GM18861 (cell line): ENCODE data around the gene MVB12B.

Source experiments
- ATAC-seq: cut with Tn5 transposase; IDR thresholded peaks from one replicate; pipeline ENCODE4 v1.9.1; 2021; ENCODE audit not compliant: unreplicated experiment

MVB12B gene

DNA sequence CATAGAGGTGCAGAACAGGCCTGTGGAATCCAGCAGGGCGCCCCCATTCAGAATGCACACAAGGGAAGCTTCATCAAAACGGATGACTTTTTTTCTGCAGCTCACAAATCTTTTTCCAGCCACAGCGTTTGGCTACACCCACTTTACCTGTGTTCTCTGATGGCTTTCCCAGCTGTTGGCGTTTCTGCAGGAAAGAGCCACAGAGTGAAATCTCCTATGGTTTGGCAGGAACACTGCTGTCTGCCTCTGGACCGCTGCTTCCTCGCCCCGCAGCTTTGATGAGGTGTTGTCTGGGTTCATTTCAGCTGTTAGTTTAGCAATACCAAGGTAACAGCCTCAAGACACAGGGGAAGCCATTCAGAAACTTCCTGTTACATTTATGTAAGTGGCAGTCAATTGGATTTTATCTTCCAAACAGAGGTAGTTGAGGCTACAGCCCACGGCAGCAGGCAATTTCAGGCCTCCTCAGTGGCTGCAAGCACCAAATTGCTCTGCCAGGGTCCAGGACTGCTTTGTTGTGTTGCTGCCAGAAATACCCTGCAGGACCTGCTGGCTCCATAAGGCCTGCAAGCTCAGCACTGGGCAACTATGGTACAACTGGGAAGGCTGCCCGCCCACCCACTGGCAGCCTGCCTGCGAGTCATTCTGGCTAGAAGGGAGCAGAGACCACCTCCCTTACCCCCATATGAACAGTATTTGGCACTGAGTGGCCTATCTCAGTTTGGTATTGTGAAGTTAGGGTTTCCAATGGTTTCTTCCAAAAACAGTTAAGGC, 96.7 kb downstream of the MVB12B start:
- no peak for ATAC-seq

DNA sequence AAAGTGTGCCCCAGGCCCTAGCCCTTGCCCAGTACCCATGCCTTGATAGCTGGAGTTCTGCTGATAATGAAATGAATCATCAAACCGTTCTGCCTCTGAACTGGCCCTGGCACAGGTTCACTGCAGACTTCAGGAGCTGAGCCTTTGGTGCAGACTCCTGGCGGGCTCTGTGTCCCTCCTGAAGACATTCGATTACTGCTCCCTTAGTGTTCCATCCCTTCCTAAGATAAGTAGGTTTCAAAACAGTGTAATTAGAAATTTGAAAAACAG, 97.2 kb downstream of the MVB12B start:
- ATAC-seq, result no peak

DNA sequence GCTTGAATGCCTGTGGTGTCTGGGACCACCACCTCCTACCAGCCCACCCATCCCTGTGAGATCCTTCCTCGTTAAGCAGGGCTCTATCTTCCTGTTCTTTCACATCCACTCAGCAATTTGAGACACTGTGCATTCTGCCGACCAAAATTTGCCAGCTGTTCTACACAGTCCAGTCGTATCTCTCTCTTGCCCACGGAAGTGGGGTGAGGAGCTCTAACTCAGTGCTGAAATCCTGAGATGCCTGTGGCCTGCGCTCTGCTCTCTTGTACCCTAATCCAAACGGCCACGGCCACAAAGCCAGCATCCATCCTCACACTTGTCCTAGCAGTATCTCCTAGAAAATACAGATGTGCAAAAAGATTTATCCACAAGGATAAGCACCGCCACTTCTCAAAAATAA, 97.9 kb downstream of the MVB12B start:
- no peak for ATAC-seq

DNA sequence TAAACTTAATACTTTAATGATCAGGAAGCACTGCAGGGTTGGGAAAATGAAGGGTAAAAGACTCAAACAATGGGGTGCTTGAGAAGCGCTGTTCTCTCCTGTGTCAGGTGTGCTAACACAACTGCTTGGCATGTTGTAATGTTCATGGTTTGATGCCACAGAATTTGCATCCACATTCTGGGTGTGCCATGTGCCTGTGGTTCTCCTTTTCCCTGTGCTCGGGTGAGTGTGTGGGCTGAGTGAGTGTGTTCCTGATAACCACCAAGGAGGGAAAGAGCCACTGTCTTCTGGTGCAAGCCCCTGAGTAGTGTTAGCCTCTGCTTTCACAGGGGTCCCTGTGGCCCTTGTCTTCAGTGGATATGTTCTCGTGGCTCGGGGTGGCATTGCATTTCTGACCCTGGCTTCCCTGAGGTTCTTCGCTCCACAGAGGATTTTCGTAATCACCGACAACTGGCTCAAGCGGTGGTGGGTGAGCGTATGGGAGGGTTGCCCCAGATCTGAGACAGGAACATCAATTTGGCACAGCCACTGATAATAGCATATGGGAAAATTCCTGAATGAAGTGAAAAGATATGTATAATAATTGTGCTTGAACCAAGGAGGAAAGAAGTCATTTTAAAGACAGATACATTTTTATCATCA, 102.0 kb downstream of the MVB12B start:
- ATAC-seq, result no peak

DNA sequence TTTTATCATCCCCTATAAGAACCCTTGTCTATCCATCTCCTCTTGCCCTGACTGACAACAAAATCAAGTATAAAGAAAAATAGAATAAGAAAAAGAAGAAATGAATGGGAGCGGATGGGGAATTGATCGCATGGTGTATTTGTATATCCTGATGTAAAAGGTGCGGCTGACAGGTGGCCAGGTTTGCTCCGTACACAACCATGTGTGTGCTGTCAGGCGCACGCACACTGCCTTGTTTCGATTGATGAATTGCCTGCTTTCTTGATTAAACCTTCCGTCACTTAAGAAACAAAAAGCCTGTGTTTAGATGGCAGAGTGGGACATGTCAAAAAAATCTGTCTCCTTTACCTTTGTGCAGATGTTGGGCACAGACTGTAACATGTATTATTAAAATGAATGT, 102.6 kb downstream of the MVB12B start:
- ATAC-seq, result no peak

DNA sequence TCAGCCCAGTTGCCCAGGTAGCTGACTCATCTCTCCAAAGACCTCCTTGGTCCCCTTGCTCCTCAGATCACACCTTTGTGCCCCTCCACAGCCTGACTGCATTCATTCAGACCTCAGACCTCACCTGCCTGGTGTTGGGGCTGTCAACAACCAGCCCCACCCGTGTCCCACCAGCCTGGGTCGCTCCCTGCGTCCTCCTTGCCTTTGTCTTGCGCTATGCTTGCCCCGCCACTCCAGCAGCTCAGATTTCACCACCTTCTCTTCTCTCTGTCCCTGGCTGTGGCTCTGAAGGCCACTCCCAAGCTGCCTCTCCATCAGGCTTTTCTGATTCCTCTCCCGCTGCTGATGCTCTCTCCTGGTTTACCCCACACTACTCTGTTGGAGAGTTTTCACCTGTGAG, 103.5 kb downstream of the MVB12B start:
- no peak for ATAC-seq

DNA sequence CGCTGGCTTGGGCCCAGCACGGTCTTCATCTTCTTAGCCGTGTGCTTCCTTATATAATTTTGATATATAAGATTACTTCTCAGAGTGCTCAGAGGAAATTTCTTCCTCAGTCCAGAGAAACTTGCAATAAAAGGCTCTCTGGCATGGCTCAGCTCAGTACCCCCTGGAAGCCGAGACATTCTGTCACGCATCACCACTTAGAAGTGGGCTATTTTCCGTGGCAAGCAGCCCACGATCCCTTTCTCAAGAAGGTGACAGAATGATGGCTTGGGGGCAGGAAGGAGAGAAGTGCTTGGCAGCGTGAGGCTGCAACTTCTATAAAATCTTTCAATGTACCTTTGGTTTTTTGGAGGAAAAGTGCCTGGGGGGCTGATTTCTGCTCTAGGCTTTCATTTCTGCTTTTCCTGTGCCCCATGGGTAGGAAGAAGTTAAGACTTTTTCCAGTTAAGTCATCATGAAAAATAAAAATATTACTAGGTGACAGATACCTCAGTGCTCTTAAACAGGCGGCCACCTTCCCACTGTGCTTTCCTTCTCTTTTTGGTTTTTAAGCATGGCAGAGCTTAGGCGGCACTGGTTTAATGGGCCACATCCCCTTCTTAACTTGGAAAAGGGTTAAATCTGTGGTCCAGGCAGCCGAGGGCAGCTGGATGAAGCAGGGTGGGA, 104.6 kb downstream of the MVB12B start:
- ATAC-seq, result no peak

DNA sequence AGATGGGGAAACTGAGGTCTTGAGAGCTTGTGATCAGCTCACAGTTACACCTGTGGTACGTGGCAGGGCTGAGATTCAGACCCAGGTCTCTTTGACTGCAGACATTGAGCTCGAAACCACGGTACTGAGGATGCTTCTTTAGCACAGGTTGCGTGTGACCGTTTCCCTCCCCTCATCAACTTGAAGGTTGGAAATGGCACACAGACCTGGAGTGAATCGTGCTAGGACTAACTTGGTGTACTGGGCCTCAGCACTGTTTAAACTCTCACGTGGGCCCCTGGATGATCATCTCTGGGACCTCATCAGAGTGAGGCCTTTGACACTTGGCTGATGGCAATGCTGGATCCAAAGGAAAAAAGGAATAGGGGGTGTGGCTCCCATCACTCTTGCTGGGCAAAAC, 106.0 kb downstream of the MVB12B start:
- no peak for ATAC-seq

DNA sequence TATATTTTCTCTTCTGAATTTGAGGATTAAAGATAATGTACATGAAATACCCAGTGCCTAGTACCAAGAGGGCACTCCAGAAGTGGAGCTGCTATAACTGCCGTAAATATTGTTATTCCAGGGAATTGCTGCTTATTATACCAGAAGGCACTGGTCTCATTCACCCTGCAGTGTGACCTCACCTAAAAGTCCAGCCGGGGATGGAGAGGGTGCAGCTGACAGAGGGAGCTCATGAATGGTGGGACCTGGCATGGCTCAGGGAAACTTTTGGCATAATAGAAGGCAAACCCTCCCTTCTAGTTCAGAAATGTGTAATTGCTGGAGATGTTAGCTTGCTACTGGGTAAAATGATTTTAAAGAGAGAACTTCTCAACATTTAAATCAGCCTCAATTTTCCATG, 108.5 kb downstream of the MVB12B start:
- no peak for ATAC-seq

DNA sequence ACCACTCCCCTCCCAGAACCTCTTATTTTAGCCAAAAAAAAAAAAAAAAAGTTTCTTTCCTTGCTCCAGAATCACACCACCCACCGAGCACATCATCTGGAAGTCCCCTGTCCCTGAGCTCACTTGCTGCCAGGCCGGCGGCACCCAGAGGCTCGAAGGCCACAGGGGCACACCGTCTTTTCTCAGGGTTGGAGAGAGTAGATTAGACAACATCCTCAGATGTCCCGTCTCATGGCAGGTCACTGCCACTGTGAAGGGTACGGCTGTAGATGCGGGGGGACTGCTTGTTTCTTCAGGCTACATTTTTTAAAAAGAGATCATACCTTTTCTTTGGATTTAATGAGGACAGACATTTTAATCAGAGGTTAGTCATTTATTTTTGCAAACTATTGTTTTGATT, 109.0 kb downstream of the MVB12B start:
- no peak for ATAC-seq

DNA sequence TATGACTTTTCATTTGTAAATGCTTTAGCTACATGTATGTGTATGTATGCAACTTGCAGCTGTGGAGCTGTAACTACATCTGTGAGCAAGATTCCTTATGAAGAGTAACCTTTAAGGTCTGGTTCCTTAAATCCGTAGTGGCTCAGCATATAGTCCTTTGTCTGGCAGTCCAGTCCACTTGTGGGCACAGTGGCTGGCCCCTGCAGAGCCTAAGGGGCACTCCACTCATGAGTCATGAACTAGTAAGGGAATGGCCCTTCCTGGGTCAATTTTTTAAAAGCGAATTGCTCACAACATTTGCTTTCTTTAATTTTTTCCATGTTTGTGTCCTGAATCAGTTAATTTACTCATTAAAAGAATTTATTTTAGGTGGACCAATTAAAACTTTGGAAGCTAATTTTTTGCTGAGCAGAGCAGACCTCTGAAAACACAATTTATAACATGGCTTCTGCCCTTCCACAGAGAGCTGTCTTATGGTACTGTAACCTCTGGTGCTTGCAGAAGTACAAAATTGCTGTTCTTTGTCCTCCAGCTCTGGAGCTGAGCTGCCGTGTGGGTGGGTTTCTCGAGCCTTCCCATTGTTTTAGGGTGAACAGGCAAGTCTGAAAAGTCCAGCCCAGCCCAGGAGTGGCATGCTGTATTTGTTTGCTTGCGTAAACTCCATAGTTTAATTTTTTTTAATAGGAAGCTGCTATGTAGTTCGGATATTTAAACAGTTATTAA, 110.1 kb downstream of the MVB12B start:
- no peak for ATAC-seq

DNA sequence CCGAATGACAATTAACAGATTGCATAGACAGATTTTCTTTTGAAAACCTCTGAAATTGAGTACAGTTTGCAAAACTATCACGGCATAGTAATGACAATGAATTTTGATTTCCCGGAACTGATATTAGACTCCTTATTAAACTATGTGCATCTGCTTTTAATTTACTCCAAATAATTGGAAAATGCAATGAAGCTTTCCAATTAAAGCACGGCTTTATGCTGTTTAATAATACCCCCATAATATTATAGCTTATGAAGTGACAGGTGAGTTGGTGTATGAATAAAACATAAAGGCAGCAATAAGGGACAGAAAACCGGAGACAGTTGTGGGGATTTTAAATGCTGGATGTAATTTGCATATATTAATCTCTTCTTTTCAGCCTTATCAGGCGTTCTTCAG, 110.6 kb downstream of the MVB12B start:
- ATAC-seq, result no peak

DNA sequence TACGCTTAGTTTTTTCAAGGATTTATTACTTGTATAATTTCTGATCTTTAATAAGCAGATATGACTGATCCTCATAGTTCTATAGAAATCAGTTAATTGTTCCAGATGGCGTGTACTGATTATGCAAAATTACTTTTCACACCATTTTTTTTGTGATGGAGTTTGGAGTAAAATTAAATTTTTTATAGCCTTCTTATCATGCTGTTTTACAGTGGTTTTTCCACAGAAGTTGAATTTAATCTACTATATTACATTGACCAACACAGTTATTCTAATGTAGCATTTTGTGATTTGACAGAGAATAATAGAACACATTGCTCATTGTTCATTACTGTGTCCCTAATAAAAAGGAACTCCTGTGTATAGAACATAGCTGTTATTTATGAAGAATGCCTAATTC, 111.1 kb downstream of the MVB12B start:
- no peak for ATAC-seq

DNA sequence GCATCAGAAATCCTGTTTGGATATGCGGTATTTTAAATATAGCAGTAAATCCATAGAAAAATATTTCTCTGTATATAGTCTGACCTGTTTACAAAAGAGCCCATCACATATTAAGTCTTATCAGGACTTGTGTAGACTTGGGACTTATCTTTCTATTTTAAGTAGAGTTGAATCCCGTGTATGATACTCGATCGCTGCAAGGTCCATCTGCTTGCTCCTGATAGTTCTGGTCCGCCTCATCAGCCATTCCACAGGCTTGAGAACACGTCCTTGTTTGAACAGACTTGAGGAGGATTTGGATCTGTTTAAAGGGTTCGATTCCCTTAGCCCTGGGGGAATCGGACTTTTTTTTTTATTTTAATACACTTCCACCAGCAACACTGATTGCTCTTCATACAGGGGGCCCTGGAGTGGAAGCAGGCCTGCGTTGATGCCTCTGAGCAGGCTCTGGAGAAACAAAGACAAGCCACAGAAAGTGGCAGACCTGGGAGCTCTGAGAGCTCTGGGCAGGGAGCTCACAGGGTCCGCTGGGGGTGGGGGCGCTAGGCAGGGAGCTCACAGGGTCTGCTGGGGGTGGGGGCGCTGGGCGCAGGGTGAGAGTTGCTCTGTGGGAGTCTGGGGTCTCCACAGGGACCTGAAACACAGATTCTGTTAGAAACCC, 112.2 kb downstream of the MVB12B start:
- ATAC-seq, result no peak

DNA sequence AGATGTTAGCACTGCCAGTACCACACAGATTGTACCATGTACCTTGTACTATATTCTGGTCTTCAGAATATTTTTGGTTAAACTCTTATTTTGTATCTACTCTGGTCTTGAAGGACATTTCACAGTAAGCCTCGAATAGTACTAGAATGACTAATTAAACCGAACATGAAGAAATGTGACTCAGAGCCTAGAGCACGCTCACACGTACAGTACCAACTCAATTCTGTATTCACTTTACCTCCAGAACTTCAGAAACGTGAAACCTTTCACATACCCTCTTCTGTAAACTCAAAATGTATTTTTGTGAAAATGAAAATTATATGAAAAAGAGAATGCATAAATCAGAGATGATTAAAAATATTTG, 112.8 kb downstream of the MVB12B start:
- ATAC-seq, result no peak

DNA sequence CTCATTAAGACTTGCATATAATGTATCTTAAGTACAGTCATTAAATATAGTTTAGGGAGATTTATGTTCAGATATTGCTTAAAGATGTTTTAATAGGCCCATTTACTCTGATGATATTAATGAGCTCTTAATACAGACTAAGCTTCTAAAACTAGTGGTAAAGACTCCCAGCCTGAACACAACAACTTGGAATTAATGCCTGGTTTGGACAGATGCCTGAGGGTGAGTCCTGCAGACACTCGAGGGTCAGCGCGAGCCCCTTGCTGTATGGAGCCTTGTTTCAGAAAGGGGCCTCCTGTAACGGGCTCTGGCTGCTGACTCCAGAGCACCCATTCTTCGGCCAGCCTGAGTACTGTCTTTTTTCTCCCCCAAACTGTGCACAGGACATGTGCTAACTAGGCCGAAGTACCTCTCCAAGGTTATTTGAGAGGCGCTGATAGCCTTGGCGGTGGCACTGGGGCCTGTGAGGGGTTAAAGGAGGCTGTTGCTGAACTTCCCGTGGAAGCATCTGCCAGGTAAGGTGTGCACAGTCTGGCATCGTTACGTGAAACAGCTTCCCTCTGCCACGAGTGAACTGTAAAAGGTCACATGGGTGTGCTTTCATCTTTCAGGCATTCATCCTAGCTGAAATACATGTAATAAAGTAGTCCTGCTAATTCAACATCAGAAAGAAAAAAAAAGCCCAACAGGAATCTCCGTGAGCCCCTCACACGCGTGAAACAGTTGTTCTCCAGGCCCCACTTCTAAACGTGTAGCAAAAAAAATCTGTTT, 113.4 kb downstream of the MVB12B start:
- ATAC-seq, result no peak

DNA sequence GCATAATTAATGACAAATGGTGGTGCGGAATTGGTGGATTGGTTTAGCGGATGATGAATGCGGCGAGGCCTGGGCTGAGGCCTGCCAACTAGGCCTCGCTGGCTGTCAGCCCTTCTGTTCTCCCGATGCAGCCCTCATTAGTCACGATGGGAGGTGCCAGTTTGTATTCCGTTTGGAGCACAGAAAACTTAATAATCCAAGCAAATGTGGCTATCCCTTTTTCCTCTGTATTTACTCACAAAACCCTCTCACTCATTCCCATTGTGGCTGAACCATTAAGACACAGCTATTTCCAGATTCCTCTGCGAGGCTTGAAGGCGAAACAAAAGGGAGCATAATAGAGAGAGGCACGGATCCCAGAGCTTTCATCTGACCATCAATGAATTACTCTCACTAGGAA, 114.3 kb downstream of the MVB12B start:
- ATAC-seq, result no peak

DNA sequence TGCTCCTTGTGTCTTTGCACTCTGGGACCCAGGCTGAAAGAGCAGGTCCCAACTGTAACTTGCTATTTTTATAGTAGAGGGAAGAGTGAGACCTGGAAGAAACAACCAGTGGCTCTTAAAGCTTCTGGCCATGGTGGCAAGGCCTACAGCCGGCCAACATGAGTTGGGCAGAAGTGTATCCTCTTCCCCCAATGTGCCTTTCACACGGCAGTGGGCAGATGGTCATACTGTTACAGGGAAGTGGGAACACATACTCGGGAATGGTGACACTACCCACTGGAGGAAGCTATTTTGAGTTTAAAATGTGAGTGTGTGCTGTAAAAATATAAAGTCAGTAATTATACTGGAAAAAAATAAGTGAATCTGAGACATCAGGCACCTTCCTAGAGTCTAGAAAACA, 116.0 kb downstream of the MVB12B start:
- ATAC-seq, result no peak

DNA sequence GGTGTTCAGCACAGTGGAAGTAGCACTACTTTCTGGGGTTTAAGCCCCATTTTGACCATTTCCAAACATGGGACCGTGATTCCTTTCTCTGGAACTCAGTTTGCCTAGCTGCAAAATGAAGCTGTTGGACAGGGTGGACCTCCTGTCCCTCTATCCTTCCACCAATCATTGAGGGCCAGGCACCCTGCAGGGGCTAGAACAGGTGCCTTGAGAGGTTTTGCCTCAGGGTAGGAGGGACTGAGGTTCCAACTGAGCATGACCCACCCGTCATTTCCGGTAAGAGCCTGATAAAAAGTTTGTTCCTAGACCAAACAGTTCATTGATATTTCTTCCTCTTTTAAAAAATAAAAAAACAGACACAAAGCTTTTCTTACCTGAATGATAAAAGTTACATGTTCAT, 116.5 kb downstream of the MVB12B start:
- ATAC-seq, result no peak

DNA sequence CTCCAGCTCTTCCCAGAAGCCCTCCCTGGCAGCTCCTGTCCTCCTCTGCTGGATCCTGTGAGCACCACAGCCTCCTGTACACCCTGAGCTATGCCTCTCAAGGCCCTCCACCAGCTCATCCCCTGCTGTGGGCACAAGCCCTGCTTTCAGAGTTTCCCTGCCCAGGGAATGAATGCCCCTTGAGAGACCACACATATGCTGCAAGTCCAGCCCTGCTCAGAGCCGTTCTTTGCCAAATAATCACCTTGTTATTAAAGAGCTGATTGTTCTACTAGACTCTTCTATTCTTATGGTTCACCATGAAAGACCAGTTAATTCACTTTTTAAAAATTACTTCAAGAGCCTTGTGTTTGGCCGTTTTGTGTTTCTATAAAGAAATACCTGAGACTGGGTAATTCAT, 121.5 kb downstream of the MVB12B start:
- ATAC-seq, result no peak
